ENCODE results near the gene TMEM190. TPM values are rescaled to one million over a fixed set of nuclear protein-coding genes. Genes with fewer than 3 reads are reported as not detected.

The TMEM190 gene
- total and polyA plus RNA-seq, 2 donors (not counting 3 experiments of a cell fraction or from before 2014, with no cell fraction given): not detected

DNA sequence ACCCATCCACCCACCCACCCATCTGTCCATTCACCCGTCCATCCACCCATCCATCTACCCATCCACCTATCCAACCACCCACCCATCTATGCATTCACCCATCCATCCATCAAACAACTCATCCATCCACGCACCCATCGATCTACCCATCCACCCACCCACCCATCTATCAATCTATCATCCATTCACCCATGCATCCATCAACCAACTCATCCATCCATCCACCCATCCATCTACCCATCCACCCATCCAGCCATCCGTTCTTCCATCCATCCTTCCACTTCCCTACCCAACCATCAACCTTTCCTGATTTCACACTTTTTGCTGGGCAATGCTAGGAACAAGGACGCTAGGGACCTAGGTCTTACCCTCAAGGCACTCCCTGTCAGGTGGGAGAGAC, 5.4 kb downstream of the TMEM190 start:
- no peak for TF ChIP-seq GATA2 (IDR thresholded peaks at IDR 0.05; ENCODE audit: insufficient read depth, insufficient read length, low read depth, low read length)
- TF ChIP-seq MYC (IDR thresholded peaks at IDR 0.05; ENCODE audit: low read depth, low read length): no peak
- no peak for TF ChIP-seq POLR2A (IDR thresholded peaks at IDR 0.05; ENCODE audit: low read depth, low read length)
- TF ChIP-seq POLR2AphosphoS5 (IDR thresholded peaks at IDR 0.05; ENCODE audit: insufficient read depth, low read depth, low read length): no peak
- TF ChIP-seq JUN (IDR thresholded peaks at IDR 0.05; ENCODE audit: borderline replicate concordance, insufficient read depth, insufficient read length, low read depth): no peak
- no peak for TF ChIP-seq FOS (IDR thresholded peaks at IDR 0.05; ENCODE audit: borderline replicate concordance, insufficient read depth, low read length)
- no peak for TF ChIP-seq MAX (IDR thresholded peaks at IDR 0.05; ENCODE audit: insufficient read depth, insufficient read length)
- TF ChIP-seq CTCF (IDR thresholded peaks at IDR 0.05; ENCODE audit: extremely low read depth in 1 of 2, insufficient read depth in 1 of 2, low read depth in 1 of 2, low read length in 2 of 2): no peak
- no peak for TF ChIP-seq EZH2 (IDR thresholded peaks at IDR 0.05; ENCODE audit: borderline replicate concordance, low read depth, low read length, severe bottlenecking)
- CTCF ChIA-PET: no interaction called here
- dilution Hi-C loops (cut with MboI; ENCODE audit: extremely low pct_ligation_motif_present, low sequenced_read_pairs): no loop called here

More for the DNA sequence above, 5.4 kb downstream of the TMEM190 start:
- no peak overlapping the region for H2AFZ ChIP-seq (ENCODE audit: low read depth, low read length)
- no peak for FAIRE-seq
- POLR2A ChIA-PET: no interaction called here
- no peaks in the 10 kb centered on the region for H3K9me3 ChIP-seq (replicated peaks; ENCODE audit: control insufficient read depth, insufficient read depth, low read length)
- H3K9me1 ChIP-seq (replicated peaks; ENCODE audit: control insufficient read depth, extremely low read depth, insufficient read depth, low read length): no peaks in the 10 kb centered on the region
- peaks cover 3% of the 10 kb centered on the region for H4K20me1 ChIP-seq (replicated peaks; ENCODE audit: control insufficient read depth, extremely low read depth, insufficient read depth, low read length)
- peaks cover 12% of the 10 kb centered on the region for H3K79me2 ChIP-seq (ENCODE audit: control insufficient read depth, insufficient read depth, low read length)
- no peak overlapping the region for H3K27ac ChIP-seq (ENCODE audit: insufficient read depth, low read depth, low read length)
- H3K27me3 ChIP-seq (ENCODE audit: control insufficient read depth in 2 of 2, insufficient read depth in 2 of 2, low read length in 2 of 2): peaks cover 7 to 8% of the 10 kb centered on the region in 2 experiments
- H3K9ac ChIP-seq (replicated peaks; ENCODE audit: extremely low read depth, insufficient read depth, low read length): no peak overlapping the region
- H3K4me1 ChIP-seq (ENCODE audit: control insufficient read depth, extremely low read depth, insufficient read depth, low read length): peaks cover 15% of the 10 kb centered on the region
- peaks cover 0 to 3% of the 10 kb centered on the region in 2 experiments for H3K36me3 ChIP-seq (ENCODE audit: control insufficient read depth in 2 of 2, extremely low read depth in 1 of 2, insufficient read depth in 2 of 2, low read length in 2 of 2)
- no TSS peak for BruUV-seq (replicated peaks)
- H3K4me2 ChIP-seq (ENCODE audit: insufficient read depth, low read length): no peak overlapping the region
- H3K4me3 ChIP-seq (replicated peaks in 1 of 3; ENCODE audit: insufficient read depth in 1 of 3, low read depth in 1 of 3, low read length in 3 of 3): no peak overlapping the region
- no peak for DNase-seq (ENCODE audit: low read depth, low spot score)
- intact Hi-C loops (cut with micrococcal nuclease): loop anchor here (10.0 kb wide), 2 partner anchors 223 to 237 kb away; partner anchors contain the start of genes TNNT1, ZNF524 and ZNF865

Data from endothelial cell of umbilical vein (primary cell).